Frontal cortex (tissue), 4 donors: Measurements from ENCODE around the gene FAM174C. TPM values are rescaled to one million over a fixed set of nuclear protein-coding genes. Genes with fewer than 3 reads are reported as not detected.

Experiments
- DNase-seq, 2 donors: peaks; one replicate each; pipeline ENCODE4 v3.0.0; 2012; ENCODE audit warnings: low spot score in 2 of 2
- FAIRE-seq: peaks from 2 replicates; lab custom pipeline; 2012; peaks lifted over from hg19 to GRCh38; lab: Jason Lieb, UNC
- total RNA-seq: library from RNA; depleted of rRNA; stranded (reverse); fragments of >200 nt; gene quantifications from one replicate; pipeline ENCODE4 v1.2.3, GENCODE V29; 2014
- donor health status: control.
- donor health status: control.
- donor health status: control.

FAM174C gene
- total RNA-seq, 1 donor from 2014 or later, result 8.6 TPM

GRCh38 chr19:1249298-1249989, 25.9 kb upstream of the FAM174C start:
- FAIRE-seq, result no peak

GRCh38 chr19:1249990-1250436, 25.3 kb upstream of the FAM174C start:
- DNase-seq (no peak), FAIRE-seq (no peak)

More at GRCh38 chr19:1249298-1249989, 25.9 kb upstream of the FAM174C start:
- DNase-seq, result peak; percentile 89 to 98

GRCh38 chr19:1250437-1251260, 24.7 kb upstream of the FAM174C start:
- peak in 1 of 2 donors; percentile 80 for DNase-seq
- no peak for FAIRE-seq

- FAIRE-seq (no peak), DNase-seq (no peak)
Observed at GRCh38 chr19:1251330-1252220, 23.8 kb upstream of the FAM174C start.

- DNase-seq, result peak; percentile 60 to 76
- no peak for FAIRE-seq
Observed at GRCh38 chr19:1252221-1252820, 23.0 kb upstream of the FAM174C start.

GRCh38 chr19:1252821-1253513, 22.4 kb upstream of the FAM174C start:
- no peak for FAIRE-seq
- DNase-seq, result peak; percentile 83 to 87

GRCh38 chr19:1253514-1254080, 21.7 kb upstream of the FAM174C start:
- DNase-seq, result no peak
- FAIRE-seq, result no peak

- peak in 1 of 2 donors; percentile 73 for DNase-seq
Observed at GRCh38 chr19:1254081-1254527, 21.2 kb upstream of the FAM174C start.

GRCh38 chr19:1254530-1255185, 20.7 kb upstream of the FAM174C start:
- FAIRE-seq, result no peak

More at GRCh38 chr19:1254081-1254527, 21.2 kb upstream of the FAM174C start:
- no peak for FAIRE-seq

GRCh38 chr19:1255186-1256161, 19.9 kb upstream of the FAM174C start:
- FAIRE-seq, result no peak
- DNase-seq, result peak in 1 of 2 donors; percentile 78

More at GRCh38 chr19:1254530-1255185, 20.7 kb upstream of the FAM174C start:
- no peak for DNase-seq

GRCh38 chr19:1256646-1257474, 18.5 kb upstream of the FAM174C start:
- DNase-seq (no peak), FAIRE-seq (no peak)

GRCh38 chr19:1257475-1258162, 17.7 kb upstream of the FAM174C start:
- FAIRE-seq (no peak), DNase-seq (no peak)

GRCh38 chr19:1258163-1258492, 17.2 kb upstream of the FAM174C start:
- FAIRE-seq (no peak), DNase-seq (no peak)

GRCh38 chr19:1258707-1259205, 16.6 kb upstream of the FAM174C start:
- FAIRE-seq, result no peak
- DNase-seq, result no peak

- no peak for DNase-seq
- FAIRE-seq, result no peak
Observed at GRCh38 chr19:1259206-1259875, 16.0 kb upstream of the FAM174C start.
